K562 (cell line): ENCODE measurements around the gene PDZRN4. TPM values are rescaled to one million over a fixed set of nuclear protein-coding genes. Genes with fewer than 3 reads are reported as not detected.

Experiments
- ATF1 ChIP-seq, 2 experiments: fragments of 450-650 bp in 1 of 2; IDR thresholded peaks; 2 replicates each; pipeline ENCODE4 v1.6.1; 2016; ENCODE audit warnings: missing compliant biosample characterization in 1 of 2, missing genetic modification characterization in 1 of 2
- MGA ChIP-seq: fragments of 450-650 bp; IDR thresholded peaks from 2 replicates; pipeline ENCODE4 v1.6.1; 2016; ENCODE audit warnings: mild to moderate bottlenecking, moderate library complexity
- polyA plus RNA-seq, 8 experiments: library from polyadenylated mRNA; depleted of rRNA in 4 of 8; stranded (reverse) in 5 of 8; unstranded in 3 of 8; fragments of >200 nt; fragmentation: Nextera tagmentation in 2 of 8; fragmentation: Illumina TruSeq in 1 of 8; extraction: Ambion mirVana in 2 of 8; extraction: Trizol in 1 of 8; gene quantifications; 2 replicates each; pipeline versions ENCODE4 v1.2.1 to v1.2.3, GENCODE V29; 2011 to 2014; ENCODE audit warnings: inconsistent platforms in 1 of 8, missing spikeins in 1 of 8
- total RNA-seq, 7 experiments: library from RNA; depleted of rRNA in 6 of 7; stranded (reverse); fragments of >200 nt in 6 of 7; fragmentation: Illumina TruSeq in 2 of 7; extraction: Trizol in 2 of 7; gene quantifications; 2 replicates each; pipeline versions ENCODE4 v1.2.1 to v1.2.3, GENCODE V29; 2011 to 2021; ENCODE audit warnings: low replicate concordance in 1 of 7

PDZRN4 gene
- total and polyA plus RNA-seq, 9 of the 15 experiments (the other 6 are each of a cell fraction or from before 2014, with no cell fraction given) = not detected

- no peak for TF ChIP-seq MGA
- TF ChIP-seq ATF1 (CRISPR knock-in tag; IDR thresholded peaks at IDR 0.05) = no peak
- TF ChIP-seq ATF1 (tag; IDR thresholded peaks at IDR 0.05) = no peak
Measured at GRCh38 chr12:41496009-41496408, 307.9 kb downstream of the PDZRN4 start (continued).
